Panc1 (cell line): Measurements from ENCODE around the gene SORL1. TPM values are rescaled to one million over a fixed set of nuclear protein-coding genes. Genes with fewer than 3 reads are reported as not detected.

Experiments
- ATAC-seq: fragments of 200-7000 bp; cut with Tn5 transposase; 2 replicates; pipeline ENCODE4 v1.9.1; 2020; ENCODE audit warnings: mild to moderate bottlenecking, moderate library complexity
- BruUV-seq: library from RNA; stranded (reverse); fragments of 400-500 nt; replicated peaks from 2 replicates; lab custom pipeline; 2021; lab: Mats Ljungman, UMichigan
- CTCF ChIA-PET: fragments of 300-600 bp; sonication (Branson Sonifier 250); formaldehyde crosslinking; loops from one replicate; lab custom pipeline; 2022; ENCODE audit warnings: antibody characterized with exemption; lab: Charles Lee
- POLR2A ChIA-PET: fragments of 300-600 bp; sonication (Branson Sonifier 250); formaldehyde crosslinking; loops from one replicate; lab custom pipeline; 2022; ENCODE audit warnings: antibody characterized with exemption; lab: Charles Lee
- DNase-seq: peaks from one replicate; pipeline ENCODE4 v3.0.0-alpha.2; 2010; ENCODE audit warnings: low read depth, low spot score
- H3K27ac ChIP-seq: 2 replicates; pipeline ENCODE4 v1.5.1; 2011; ENCODE audit warnings: mild to moderate bottlenecking, low read length, inconsistent platforms
- H3K27me3 ChIP-seq: fragments of 200-500 bp; sonication (Bioruptor generic); 2 replicates; pipeline ENCODE4 v1.6.0; 2014; ENCODE audit warnings: low read length, inconsistent platforms; ENCODE audit not compliant: control insufficient read depth, insufficient read depth
- H3K36me3 ChIP-seq: fragments of 200-500 bp; sonication (Bioruptor generic); 2 replicates; pipeline ENCODE4 v1.5.1; 2014; ENCODE audit warnings: inconsistent platforms, mild to moderate bottlenecking, low read length, moderate library complexity; ENCODE audit not compliant: control insufficient read depth, insufficient read depth
- H3K4me1 ChIP-seq: 2 replicates; pipeline ENCODE4 v1.5.1; 2011; ENCODE audit warnings: inconsistent platforms, mild to moderate bottlenecking, low read length, moderate library complexity; ENCODE audit not compliant: control insufficient read depth, insufficient read depth
- H3K4me3 ChIP-seq, 2 experiments: 2 replicates each; pipeline ENCODE4 v1.5.1; 2011 to 2012; ENCODE audit warnings: low read depth in 2 of 2, low read length in 2 of 2, mild to moderate bottlenecking in 2 of 2, inconsistent platforms in 1 of 2, moderate library complexity in 1 of 2
- H3K9me3 ChIP-seq: fragments of 200-500 bp; sonication (Bioruptor generic); 2 replicates; pipeline ENCODE4 v1.5.1; 2014; ENCODE audit warnings: low read depth, mild to moderate bottlenecking, inconsistent platforms, low read length, moderate library complexity; ENCODE audit not compliant: control insufficient read depth, insufficient read depth
- CTCF ChIP-seq: fragments of 450-650 bp; IDR thresholded peaks from 2 replicates; pipeline ENCODE4 v1.5.1; 2017; ENCODE audit warnings: mild to moderate bottlenecking
- POLR2AphosphoS5 ChIP-seq: IDR thresholded peaks from 2 replicates; pipeline ENCODE4 v1.6.1; 2012; ENCODE audit warnings: mild to moderate bottlenecking, low read depth, low read length, moderate library complexity
- REST ChIP-seq, 2 experiments: IDR thresholded peaks; 2 replicates each; pipeline ENCODE4 v1.6.1; 2011 to 2012; ENCODE audit warnings: low read depth in 2 of 2, control low read depth in 1 of 2, low read length in 1 of 2, mild to moderate bottlenecking in 1 of 2, moderate library complexity in 1 of 2; ENCODE audit not compliant: insufficient read depth in 1 of 2
- SIN3A ChIP-seq: IDR thresholded peaks from 2 replicates; pipeline ENCODE4 v1.6.1; 2012; ENCODE audit warnings: low read depth, mild to moderate bottlenecking, low read length, moderate library complexity, borderline replicate concordance; ENCODE audit not compliant: insufficient read depth
- TCF7L2 ChIP-seq: IDR thresholded peaks from 2 replicates; pipeline ENCODE4 v1.6.1; 2011; ENCODE audit warnings: mild to moderate bottlenecking, low read depth, low read length, inconsistent platforms
- in situ Hi-C: cut with HindIII; loops from 2 replicates; pipeline ENCODE4 v1.10.0; 2016; ENCODE audit warnings: low sequenced_read_pairs, low pct_unique_long_range_greater_than_20kb
- intact Hi-C: fragments of 100-400 bp; cut with micrococcal nuclease; formaldehyde crosslinking; loops from one replicate; pipeline ENCODE4 v1.10.0; 2022; ENCODE audit not compliant: unreplicated experiment
- total RNA-seq: library from RNA; stranded (reverse); gene quantifications from one replicate; pipeline ENCODE4 v1.2.1, GENCODE V29; 2021; ENCODE audit not compliant: unreplicated experiment

SORL1 gene
- total RNA-seq, 1 experiment from 2014 or later, result 36.3 TPM

- ATAC-seq (no peak), DNase-seq (no peak)
- H3K27me3 ChIP-seq, result no peaks in the 10 kb centered on the region
- POLR2A ChIA-PET, result no interaction called here
- in situ Hi-C loops (no loop called here), intact Hi-C loops (no loop called here)
- no TSS peak for BruUV-seq
- no peak overlapping the region for H3K4me3 ChIP-seq
- CTCF ChIA-PET, result no interaction called here
- H3K4me1 ChIP-seq, result no peaks in the 10 kb centered on the region
- H3K27ac ChIP-seq, result no peak overlapping the region
- H3K9me3 ChIP-seq, result peaks cover 12% of the 10 kb centered on the region; the same call in 1 of the 2 replicates
- no peak for TF ChIP-seq SIN3A
- H3K36me3 ChIP-seq, result no peaks in the 10 kb centered on the region
Observed at GRCh38 chr11:121523581-121524232, 71.6 kb downstream of the SORL1 start.

- ChIA-PET POLR2A (no interaction called here), CTCF (no interaction called here)
- ATAC-seq (no peak), DNase-seq (no peak)
- TF ChIP-seq POLR2AphosphoS5, result no peak
- TF ChIP-seq REST (IDR thresholded peaks at IDR 0.05; ENCODE audit: insufficient read depth in 1 of 2, low read depth in 2 of 2, low read length in 1 of 2), result no peak
- TF ChIP-seq TCF7L2, result no peak
- no peak for TF ChIP-seq CTCF
- no peak for TF ChIP-seq SIN3A
- intact Hi-C loops (no loop called here), in situ Hi-C loops (no loop called here)
- no peak overlapping the region for H3K27ac ChIP-seq
- no peaks in the 10 kb centered on the region for H3K36me3 ChIP-seq
- peaks cover 12% of the 10 kb centered on the region; the same call in 1 of the 2 replicates for H3K9me3 ChIP-seq
- no peak overlapping the region for H3K4me3 ChIP-seq
- H3K27me3 ChIP-seq, result no peaks in the 10 kb centered on the region
- no TSS peak for BruUV-seq
- no peaks in the 10 kb centered on the region for H3K4me1 ChIP-seq
Observed at GRCh38 chr11:121524233-121524631, 72.1 kb downstream of the SORL1 start.

- no TSS peak for BruUV-seq
- no peaks in the 10 kb centered on the region for H3K27me3 ChIP-seq
- DNase-seq, result no peak
- CTCF ChIA-PET, result interaction anchor here (1.1 kb wide), 1 partner anchor 18 kb away, joined by 3 read pairs; no protein-coding TSS in a partner anchor
- H3K27ac ChIP-seq, result no peak overlapping the region
- no peak for ATAC-seq
- TF ChIP-seq CTCF (no peak), SIN3A (no peak), TCF7L2 (no peak), POLR2AphosphoS5 (no peak), REST (IDR thresholded peaks at IDR 0.05; ENCODE audit: insufficient read depth in 1 of 2, low read depth in 2 of 2, low read length in 1 of 2) (no peak)
- intact Hi-C loops (no loop called here), in situ Hi-C loops (no loop called here)
- no peaks in the 10 kb centered on the region for H3K36me3 ChIP-seq
- no peaks in the 10 kb centered on the region for H3K4me1 ChIP-seq
- POLR2A ChIA-PET, result no interaction called here
- no peak overlapping the region for H3K4me3 ChIP-seq
- peaks cover 18% of the 10 kb centered on the region; the same call in 1 of the 2 replicates for H3K9me3 ChIP-seq
Observed at GRCh38 chr11:121525376-121525775, 73.3 kb downstream of the SORL1 start.
